K562 (cell line): ENCODE results near the gene PPIL1. TPM values are rescaled to one million over a fixed set of nuclear protein-coding genes. Genes with fewer than 3 reads are reported as not detected.

ENCODE experiments used
- ATAC-seq: fragments of 200-7000 bp; cut with Tn5 transposase; 3 replicates; pipeline ENCODE4 v1.9.1; 2020; ENCODE audit warnings: moderate library complexity
- BruUV-seq: library from RNA; stranded (reverse); fragments of 400-500 nt; replicated peaks from 2 replicates; lab custom pipeline; 2021; lab: Mats Ljungman, UMichigan
- CTCF ChIA-PET: fragments of 300-600 bp; formaldehyde crosslinking; extraction: SDS; loops from one replicate; lab custom pipeline; 2021; ENCODE audit warnings: low intra/inter-chr PET ratio; lab: Yijun Ruan, JAX
- POLR2A ChIA-PET: fragments of 300-600, 350-650 bp; sonication (Branson Sonifier 250); formaldehyde crosslinking; extraction: SDS; loops from one replicate; lab custom pipeline; 2021; ENCODE audit warnings: antibody characterized with exemption, inconsistent platforms; lab: Yijun Ruan, JAX
- DNase-seq, 4 experiments: peaks; one replicate each; pipeline versions ENCODE4 v3.0.0 to v3.0.0-alpha.2; 2011 to 2018; ENCODE audit warnings: low spot score in 3 of 4, mixed read lengths in 3 of 4; ENCODE audit errors: extremely low read depth in 1 of 4
- FAIRE-seq: peaks from 2 replicates; lab custom pipeline; 2011; peaks lifted over from hg19 to GRCh38; lab: Jason Lieb, UNC
- H2AFZ ChIP-seq: 2 replicates; pipeline ENCODE4 v1.6.0; 2011; ENCODE audit warnings: low read depth, low read length, control low read depth, inconsistent platforms
- H3K27ac ChIP-seq: fragments of 200-600 bp; 3 replicates; pipeline ENCODE4 v1.8.0; 2011; ENCODE audit warnings: low read depth, mild to moderate bottlenecking, control low read depth, inconsistent platforms, low read length, moderate library complexity, mixed read lengths; ENCODE audit errors: extremely low read depth
- H3K27me3 ChIP-seq, 2 experiments: fragments of 300-600 bp in 1 of 2; 2 replicates in 1 of 2; 3 replicates in 1 of 2; pipeline versions ENCODE4 v1.6.0 to v1.8.0; 2011; ENCODE audit warnings: inconsistent platforms in 2 of 2, low read length in 2 of 2, mild to moderate bottlenecking in 1 of 2, mixed read lengths in 1 of 2, moderate library complexity in 1 of 2; ENCODE audit not compliant: control insufficient read depth in 2 of 2, insufficient read depth in 2 of 2
- H3K36me3 ChIP-seq: fragments of 300-600 bp; 3 replicates; pipeline ENCODE4 v1.8.0; 2011; ENCODE audit warnings: mild to moderate bottlenecking, low read length, inconsistent platforms; ENCODE audit not compliant: control insufficient read depth, insufficient read depth
- H3K4me1 ChIP-seq, 2 experiments: fragments of 200-600 bp in 1 of 2; replicated peaks in 1 of 2; 2 replicates in 1 of 2; 3 replicates in 1 of 2; pipeline versions ENCODE4 v1.5.1 to v1.8.0; 2011; ENCODE audit warnings: inconsistent platforms in 2 of 2, low read length in 2 of 2, mild to moderate bottlenecking in 1 of 2, mixed read lengths in 1 of 2, moderate library complexity in 1 of 2; ENCODE audit not compliant: control insufficient read depth in 2 of 2, insufficient read depth in 2 of 2
- H3K4me2 ChIP-seq: 2 replicates; pipeline ENCODE4 v1.6.1; 2011; ENCODE audit warnings: low read length, control low read depth, inconsistent platforms, mixed read lengths; ENCODE audit not compliant: insufficient read depth
- H3K4me3 ChIP-seq: fragments of 200-600 bp; sonication (generic), shearing (Covaris generic); 2 replicates; pipeline ENCODE4 v1.5.1; 2016; ENCODE audit warnings: control low read depth, inconsistent platforms
- H3K79me2 ChIP-seq: fragments of 200-600 bp; 3 replicates; pipeline ENCODE4 v1.8.0; 2011; ENCODE audit warnings: low read length, inconsistent platforms; ENCODE audit not compliant: control insufficient read depth, insufficient read depth
- H3K9ac ChIP-seq, 2 experiments: 2 replicates each; pipeline versions ENCODE4 v1.6.0 to v1.6.1; 2011; ENCODE audit warnings: low read depth in 2 of 2, low read length in 2 of 2, control low read depth in 1 of 2, inconsistent platforms in 1 of 2, mild to moderate bottlenecking in 1 of 2, mixed read lengths in 1 of 2; ENCODE audit not compliant: insufficient read depth in 1 of 2
- H3K9me1 ChIP-seq: one replicate; pipeline ENCODE4 v1.6.0; 2011; ENCODE audit warnings: inconsistent platforms, mild to moderate bottlenecking, low read length, moderate library complexity; ENCODE audit not compliant: control insufficient read depth, insufficient read depth
- H3K9me3 ChIP-seq: replicated peaks from 2 replicates; pipeline ENCODE4 v1.5.1; 2011; ENCODE audit warnings: low read depth, low read length, inconsistent platforms; ENCODE audit not compliant: control insufficient read depth, insufficient read depth
- H4K20me1 ChIP-seq: replicated peaks from 2 replicates; pipeline ENCODE4 v1.6.1; 2011; ENCODE audit warnings: low read length, inconsistent platforms, mixed read lengths; ENCODE audit not compliant: control insufficient read depth, insufficient read depth
- CBX3 ChIP-seq, 2 experiments: IDR thresholded peaks; 1 replicate in 1 of 2; 2 replicates in 1 of 2; pipeline ENCODE4 v1.6.1; 2012; ENCODE audit warnings: inconsistent platforms in 2 of 2, low read length in 2 of 2, borderline replicate concordance in 1 of 2, control low read depth in 1 of 2
- HOMEZ ChIP-seq: fragments of 250-450 bp; sonication (Bioruptor Pico); IDR thresholded peaks from 2 replicates; pipeline ENCODE4 v1.4.0; 2020; ENCODE audit warnings: mild to moderate bottlenecking, moderate library complexity
- ZNF274 ChIP-seq: IDR thresholded peaks from 2 replicates; pipeline ENCODE4 v1.6.1; 2011; ENCODE audit warnings: low read depth, mild to moderate bottlenecking, low read length, moderate library complexity, borderline replicate concordance
- ZNF280A ChIP-seq: fragments of 450-650 bp; IDR thresholded peaks from 2 replicates; pipeline ENCODE4 v1.6.1; 2018; ENCODE audit warnings: mild to moderate bottlenecking, low read depth; ENCODE audit not compliant: partially characterized antibody
- ZNF77 ChIP-seq: fragments of 250-450 bp; sonication (Bioruptor Pico); IDR thresholded peaks from 2 replicates; pipeline ENCODE4 v1.5.0; 2020
- WGBS: fragments of 100-300 bp; shearing (Covaris generic); methylation state at CpG from one replicate; pipeline ENCODE4 v1.1.6; 2016; ENCODE audit warnings: low coverage, mixed read lengths; ENCODE audit not compliant: insufficient coverage; ENCODE audit errors: missing lambda C conversion rate; 5-methylcytosine and 5-hydroxymethylcytosine counted together
- in situ Hi-C: fragments of 300-500 bp; cut with MboI; formaldehyde crosslinking; loops from 4 replicates; pipeline ENCODE4 v1.15.0; 2018; ENCODE audit warnings: inconsistent platforms, mixed read lengths
- intact Hi-C: fragments of 100-400 bp; cut with micrococcal nuclease; formaldehyde crosslinking; loops from 2 replicates; pipeline ENCODE4 v1.14.2; 2022
- polyA plus RNA-seq, 8 experiments: library from polyadenylated mRNA; depleted of rRNA in 4 of 8; stranded (reverse) in 5 of 8; unstranded in 3 of 8; fragments of >200 nt; fragmentation: Nextera tagmentation in 2 of 8; fragmentation: Illumina TruSeq in 1 of 8; extraction: Ambion mirVana in 2 of 8; extraction: Trizol in 1 of 8; gene quantifications; 2 replicates each; pipeline versions ENCODE4 v1.2.1 to v1.2.3, GENCODE V29; 2011 to 2014; ENCODE audit warnings: inconsistent platforms in 1 of 8, missing spikeins in 1 of 8
- total RNA-seq, 7 experiments: library from RNA; depleted of rRNA in 6 of 7; stranded (reverse); fragments of >200 nt in 6 of 7; fragmentation: Illumina TruSeq in 2 of 7; extraction: Trizol in 2 of 7; gene quantifications; 2 replicates each; pipeline versions ENCODE4 v1.2.1 to v1.2.3, GENCODE V29; 2011 to 2021; ENCODE audit warnings: low replicate concordance in 1 of 7
- TF ChIP-seq, protein P1 (sequence below): sonication (generic); formaldehyde crosslinking; IDR thresholded peaks from 2 replicates; pipeline ENCODE4 v1.8.0; 2022; ENCODE audit warnings: mild to moderate bottlenecking, missing genetic modification reagents

The PPIL1 gene
- total and polyA plus RNA-seq, 9 of the 15 experiments (the other 6 are each of a cell fraction or from before 2014, with no cell fraction given) = 65.8 to 205 (median 130) TPM

DNA sequence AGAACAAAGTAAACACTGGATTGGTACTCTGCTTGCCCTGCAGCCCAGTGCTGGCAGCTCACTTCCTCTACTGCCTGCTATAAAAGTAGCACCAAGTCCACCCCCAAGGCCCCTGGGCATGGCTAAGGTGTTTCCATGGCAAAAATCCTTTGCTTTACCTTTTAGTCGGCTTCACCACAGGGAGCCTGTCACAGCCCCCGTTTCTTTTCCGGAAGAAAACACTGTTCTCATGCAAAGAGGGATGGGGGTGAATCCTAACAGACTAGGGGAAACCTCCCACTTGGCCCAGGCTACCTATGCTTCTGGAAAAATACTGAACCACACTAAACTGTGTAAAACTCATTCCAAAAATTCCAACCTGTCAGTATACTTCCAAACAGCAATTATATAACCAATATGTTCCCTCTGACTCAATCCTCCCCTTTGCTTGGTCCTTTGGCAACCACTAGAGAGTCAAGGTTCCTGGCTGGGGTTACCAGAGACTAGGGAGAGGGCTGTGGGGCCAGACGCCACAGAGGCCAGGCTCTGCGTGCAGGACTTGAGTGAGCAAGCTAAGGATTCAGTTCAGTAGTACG, 16.1 kb downstream of the PPIL1 start:
- TF ChIP-seq ZNF77 (CRISPR knock-in tag) (no peak), HOMEZ (CRISPR knock-in tag) (no peak), CBX3 (IDR thresholded peaks at IDR 0.05; ENCODE audit: borderline replicate concordance in 1 of 2, low read length in 2 of 2) (no peak), ZNF274 (no peak), ZNF280A (no peak)
- TF ChIP-seq, protein P1, sequence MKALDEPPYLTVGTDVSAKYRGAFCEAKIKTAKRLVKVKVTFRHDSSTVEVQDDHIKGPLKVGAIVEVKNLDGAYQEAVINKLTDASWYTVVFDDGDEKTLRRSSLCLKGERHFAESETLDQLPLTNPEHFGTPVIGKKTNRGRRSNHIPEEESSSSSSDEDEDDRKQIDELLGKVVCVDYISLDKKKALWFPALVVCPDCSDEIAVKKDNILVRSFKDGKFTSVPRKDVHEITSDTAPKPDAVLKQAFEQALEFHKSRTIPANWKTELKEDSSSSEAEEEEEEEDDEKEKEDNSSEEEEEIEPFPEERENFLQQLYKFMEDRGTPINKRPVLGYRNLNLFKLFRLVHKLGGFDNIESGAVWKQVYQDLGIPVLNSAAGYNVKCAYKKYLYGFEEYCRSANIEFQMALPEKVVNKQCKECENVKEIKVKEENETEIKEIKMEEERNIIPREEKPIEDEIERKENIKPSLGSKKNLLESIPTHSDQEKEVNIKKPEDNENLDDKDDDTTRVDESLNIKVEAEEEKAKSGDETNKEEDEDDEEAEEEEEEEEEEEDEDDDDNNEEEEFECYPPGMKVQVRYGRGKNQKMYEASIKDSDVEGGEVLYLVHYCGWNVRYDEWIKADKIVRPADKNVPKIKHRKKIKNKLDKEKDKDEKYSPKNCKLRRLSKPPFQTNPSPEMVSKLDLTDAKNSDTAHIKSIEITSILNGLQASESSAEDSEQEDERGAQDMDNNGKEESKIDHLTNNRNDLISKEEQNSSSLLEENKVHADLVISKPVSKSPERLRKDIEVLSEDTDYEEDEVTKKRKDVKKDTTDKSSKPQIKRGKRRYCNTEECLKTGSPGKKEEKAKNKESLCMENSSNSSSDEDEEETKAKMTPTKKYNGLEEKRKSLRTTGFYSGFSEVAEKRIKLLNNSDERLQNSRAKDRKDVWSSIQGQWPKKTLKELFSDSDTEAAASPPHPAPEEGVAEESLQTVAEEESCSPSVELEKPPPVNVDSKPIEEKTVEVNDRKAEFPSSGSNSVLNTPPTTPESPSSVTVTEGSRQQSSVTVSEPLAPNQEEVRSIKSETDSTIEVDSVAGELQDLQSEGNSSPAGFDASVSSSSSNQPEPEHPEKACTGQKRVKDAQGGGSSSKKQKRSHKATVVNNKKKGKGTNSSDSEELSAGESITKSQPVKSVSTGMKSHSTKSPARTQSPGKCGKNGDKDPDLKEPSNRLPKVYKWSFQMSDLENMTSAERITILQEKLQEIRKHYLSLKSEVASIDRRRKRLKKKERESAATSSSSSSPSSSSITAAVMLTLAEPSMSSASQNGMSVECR (CRISPR knock-in tag) = no peak
- Histone ChIP-seq H2AFZ (no peak overlapping the region), H4K20me1 (no peaks in the 10 kb centered on the region), H3K9me3 (no peaks in the 10 kb centered on the region), H3K4me1 (peaks cover 17 to 26% of the 10 kb centered on the region in 2 experiments), H3K4me3 (no peak overlapping the region), H3K27me3 (no peaks in the 10 kb centered on the region), H3K4me2 (no peak overlapping the region), H3K9me1 (no peaks in the 10 kb centered on the region), H3K79me2 (peaks cover 64% of the 10 kb centered on the region), H3K9ac (no peak overlapping the region), H3K27ac (no peak overlapping the region), H3K36me3 (peaks cover 86% of the 10 kb centered on the region)
- in situ Hi-C loops = no loop called here
- ChIA-PET CTCF (no interaction called here), POLR2A (no interaction called here)
- no peak for FAIRE-seq
- BruUV-seq = no TSS peak
- 91% methylated on average over 6 of the region's 6 CpGs for WGBS
- no peak for ATAC-seq
- intact Hi-C loops = no loop called here
- no peak for DNase-seq
